Activated naive CD4-positive, alpha-beta T cell treated with anti-CD3 and anti-CD28 coated beads for 36 hours (primary cell): ENCODE results near the gene ALAD. TPM values are rescaled to one million over a fixed set of nuclear protein-coding genes. Genes with fewer than 3 reads are reported as not detected.
A peak's percentile ranks its signal among the peaks of the same experiment; 100 is the strongest.
"Not testable (repeated sequence)": the region's sequence is repeated elsewhere in the genome, so short reads cannot be mapped to it uniquely, and the experiment has no call there.

Experiments
- CTCF ChIA-PET: fragments of 350-600 bp; sonication (Branson Sonifier 250); formaldehyde crosslinking; loops from one replicate; lab custom pipeline; 2021; ENCODE audit warnings: antibody characterized with exemption; lab: Charles Lee
- DNase-seq: peaks from one replicate; pipeline ENCODE4 v3.0.0-alpha.2; 2020
- H3K27ac Mint-ChIP-seq: one replicate; pipeline ENCODE4 v1.8.0; 2021; ENCODE audit warnings: mild to moderate bottlenecking, mixed read lengths
- H3K27me3 Mint-ChIP-seq: one replicate; pipeline ENCODE4 v1.8.0; 2021; ENCODE audit warnings: low read depth, mixed read lengths
- H3K36me3 Mint-ChIP-seq: one replicate; pipeline ENCODE4 v1.8.0; 2021; ENCODE audit warnings: low read depth, mixed read lengths
- H3K4me1 Mint-ChIP-seq: one replicate; pipeline ENCODE4 v1.8.0; 2021; ENCODE audit warnings: low read depth, mixed read lengths
- H3K4me3 Mint-ChIP-seq: one replicate; pipeline ENCODE4 v1.8.0; 2021; ENCODE audit warnings: mild to moderate bottlenecking, moderate library complexity, mixed read lengths
- H3K9me3 Mint-ChIP-seq: one replicate; pipeline ENCODE4 v1.8.0; 2021; ENCODE audit warnings: mixed read lengths
- intact Hi-C: fragments of 100-400 bp; cut with micrococcal nuclease; formaldehyde crosslinking; loops from one replicate; pipeline ENCODE4 v1.15.1; 2023
- total RNA-seq, 2 experiments: library from RNA; stranded (reverse); gene quantifications; one replicate each; pipeline ENCODE4 v1.2.3, GENCODE V29; 2021

The ALAD gene
- total RNA-seq, 2 experiments from 2014 or later, result 16.1 to 17.7 TPM

- no peaks in the 10 kb centered on the region for H3K4me1 Mint-ChIP-seq
- H3K9me3 Mint-ChIP-seq, result no peaks in the 10 kb centered on the region
- H3K27me3 Mint-ChIP-seq, result no peaks in the 10 kb centered on the region
- peaks cover 10% of the 10 kb centered on the region for H3K36me3 Mint-ChIP-seq
- H3K27ac Mint-ChIP-seq, result no peak overlapping the region
- no peak for DNase-seq
- no peak overlapping the region for H3K4me3 Mint-ChIP-seq
- intact Hi-C loops, result no loop called here
- CTCF ChIA-PET, result interaction anchor here (0.6 to 0.8 kb wide), 4 partner anchors 13 to 220 kb away, joined by 3 read pairs; no protein-coding TSS in a partner anchor
Measured at GRCh38 chr9:113368348-113368981, 32.6 kb downstream of the ALAD start.

GRCh38 chr9:113365652-113366051 is 35.4 kb downstream of the ALAD start:
- intact Hi-C loops, H3K4me3 Mint-ChIP-seq, H3K9me3 Mint-ChIP-seq, H3K27ac Mint-ChIP-seq, H3K27me3 Mint-ChIP-seq, H3K36me3 Mint-ChIP-seq, DNase-seq: not testable (repeated sequence)
- CTCF ChIA-PET, result interaction anchor here (1.4 kb wide), 1 partner anchor 16 kb away, joined by 3 read pairs; the partner anchor contains the start of gene BSPRY
- H3K4me1 Mint-ChIP-seq, result peaks cover 11% of the 10 kb centered on the region

- Mint-ChIP-seq H3K27me3 (no peaks in the 10 kb centered on the region), H3K4me1 (peaks cover 11% of the 10 kb centered on the region), H3K4me3 (no peak overlapping the region), H3K27ac (no peak overlapping the region), H3K9me3 (no peaks in the 10 kb centered on the region), H3K36me3 (no peaks in the 10 kb centered on the region)
- CTCF ChIA-PET, result interaction anchor here (1.4 kb wide), 1 partner anchor 15 kb away, joined by 3 read pairs; the partner anchor contains the start of gene BSPRY
- no peak for DNase-seq
- intact Hi-C loops, result no loop called here
Measured at GRCh38 chr9:113364951-113365350, 36.1 kb downstream of the ALAD start.

- Mint-ChIP-seq H3K27ac (no peak overlapping the region), H3K4me1 (peaks cover 11% of the 10 kb centered on the region), H3K9me3 (no peaks in the 10 kb centered on the region), H3K4me3 (no peak overlapping the region), H3K36me3 (no peaks in the 10 kb centered on the region), H3K27me3 (no peaks in the 10 kb centered on the region)
- DNase-seq, result no peak
- intact Hi-C loops, result no loop called here
- CTCF ChIA-PET, result interaction anchor here (1.4 kb wide), 1 partner anchor 13 kb away, joined by 3 read pairs; the partner anchor contains the start of gene HDHD3
Measured at GRCh38 chr9:113363336-113363735, 37.7 kb downstream of the ALAD start.

GRCh38 chr9:113361304-113362018 is 39.6 kb downstream of the ALAD start:
- H3K27me3 Mint-ChIP-seq, result peaks cover 3% of the 10 kb centered on the region
- no peaks in the 10 kb centered on the region for H3K9me3 Mint-ChIP-seq
- H3K27ac Mint-ChIP-seq, result peak overlapping the region; percentile 15
- CTCF ChIA-PET, result interaction anchor here (0.8 to 1.1 kb wide), 3 partner anchors 10 to 87 kb away, joined by 3 to 4 read pairs (median 4); no protein-coding TSS in a partner anchor
- peak; percentile 35 for DNase-seq
- H3K36me3 Mint-ChIP-seq, result no peaks in the 10 kb centered on the region
- intact Hi-C loops, result no loop called here
- H3K4me3 Mint-ChIP-seq, result no peak overlapping the region
- peaks cover 11% of the 10 kb centered on the region for H3K4me1 Mint-ChIP-seq

GRCh38 chr9:113360242-113360842 is 40.7 kb downstream of the ALAD start:
- CTCF ChIA-PET, result no interaction called here
- Mint-ChIP-seq H3K4me1 (peaks cover 11% of the 10 kb centered on the region), H3K36me3 (no peaks in the 10 kb centered on the region), H3K4me3 (no peak overlapping the region), H3K9me3 (no peaks in the 10 kb centered on the region), H3K27me3 (peaks cover 3% of the 10 kb centered on the region), H3K27ac (no peak overlapping the region)
- no peak for DNase-seq
- intact Hi-C loops, result no loop called here

GRCh38 chr9:113359385-113359784 is 41.7 kb downstream of the ALAD start:
- Mint-ChIP-seq H3K4me3 (no peak overlapping the region), H3K27me3 (peaks cover 3% of the 10 kb centered on the region), H3K4me1 (peaks cover 11% of the 10 kb centered on the region), H3K9me3 (no peaks in the 10 kb centered on the region), H3K27ac (no peak overlapping the region), H3K36me3 (no peaks in the 10 kb centered on the region)
- intact Hi-C loops, result no loop called here
- CTCF ChIA-PET, result interaction anchor here (0.6 kb wide), 1 partner anchor 273 kb away, joined by 3 read pairs; no protein-coding TSS in a partner anchor
- DNase-seq, result no peak

- CTCF ChIA-PET, result no interaction called here
- no peak for DNase-seq
- peaks cover 18% of the 10 kb centered on the region for H3K27me3 Mint-ChIP-seq
- H3K4me3 Mint-ChIP-seq, result no peak overlapping the region
- intact Hi-C loops, result no loop called here
- H3K4me1 Mint-ChIP-seq, result peaks cover 17% of the 10 kb centered on the region
- no peak overlapping the region for H3K27ac Mint-ChIP-seq
- H3K36me3 Mint-ChIP-seq, result no peaks in the 10 kb centered on the region
- H3K9me3 Mint-ChIP-seq, result no peaks in the 10 kb centered on the region
Measured at GRCh38 chr9:113356686-113357292, 44.3 kb downstream of the ALAD start.

GRCh38 chr9:113355040-113355596 is 46.0 kb downstream of the ALAD start:
- Mint-ChIP-seq H3K27me3 (peaks cover 29% of the 10 kb centered on the region), H3K4me1 (peaks cover 22% of the 10 kb centered on the region), H3K9me3 (no peaks in the 10 kb centered on the region), H3K4me3 (no peak overlapping the region), H3K27ac (no peak overlapping the region), H3K36me3 (no peaks in the 10 kb centered on the region)
- DNase-seq, result no peak
- CTCF ChIA-PET, result interaction anchor here (0.6 kb wide), 1 partner anchor 35 kb away, joined by 4 read pairs; no protein-coding TSS in a partner anchor
- intact Hi-C loops, result no loop called here

GRCh38 chr9:113352411-113352810 is 48.7 kb downstream of the ALAD start:
- intact Hi-C loops, result no loop called here
- Mint-ChIP-seq H3K27me3 (peaks cover 29% of the 10 kb centered on the region), H3K4me1 (peaks cover 40% of the 10 kb centered on the region), H3K4me3 (no peak overlapping the region), H3K36me3 (no peaks in the 10 kb centered on the region), H3K27ac (no peak overlapping the region), H3K9me3 (no peaks in the 10 kb centered on the region)
- CTCF ChIA-PET, result no interaction called here
- DNase-seq, result no peak

GRCh38 chr9:113352006-113352405 is 49.1 kb downstream of the ALAD start:
- Mint-ChIP-seq H3K9me3 (no peaks in the 10 kb centered on the region), H3K4me3 (no peak overlapping the region), H3K36me3 (no peaks in the 10 kb centered on the region), H3K4me1 (peaks cover 43% of the 10 kb centered on the region), H3K27ac (no peak overlapping the region), H3K27me3 (peaks cover 29% of the 10 kb centered on the region)
- CTCF ChIA-PET, result interaction anchor here (1.0 kb wide), 1 partner anchor 42 kb away, joined by 5 read pairs; no protein-coding TSS in a partner anchor
- no peak for DNase-seq
- intact Hi-C loops, result no loop called here
